Duodenal mucosa (tissue), 2 donors: ENCODE results near the gene ETS2.
A peak's percentile ranks its signal among the peaks of the same experiment; 100 is the strongest.
"Not testable (repeated sequence)": the region's sequence is repeated elsewhere in the genome, so short reads cannot be mapped to it uniquely, and the experiment has no call there.

ENCODE experiments used
- H3K27ac ChIP-seq: one replicate; pipeline ENCODE4 v1.7.0; 2013; ENCODE audit warnings: low read depth, low read length
- H3K27me3 ChIP-seq, 2 donors: one replicate each; pipeline ENCODE4 v1.7.0; 2013; ENCODE audit warnings: low read length in 2 of 2, control low read depth in 1 of 2; ENCODE audit not compliant: insufficient read depth in 2 of 2, control insufficient read depth in 1 of 2
- H3K36me3 ChIP-seq, 2 donors: one replicate each; pipeline ENCODE4 v1.7.0; 2013; ENCODE audit warnings: low read length in 2 of 2, control low read depth in 1 of 2; ENCODE audit not compliant: insufficient read depth in 2 of 2, control insufficient read depth in 1 of 2
- H3K4me1 ChIP-seq, 2 donors: one replicate each; pipeline ENCODE4 v1.7.0; 2013; ENCODE audit warnings: low read length in 2 of 2, control low read depth in 1 of 2; ENCODE audit not compliant: insufficient read depth in 2 of 2, control insufficient read depth in 1 of 2
- H3K4me3 ChIP-seq, 2 donors: one replicate each; pipeline ENCODE4 v1.7.0; 2013; ENCODE audit warnings: low read length in 2 of 2, low read depth in 1 of 2
- H3K9ac ChIP-seq, 2 donors: one replicate each; pipeline ENCODE4 v1.7.0; 2013; ENCODE audit warnings: low read length in 2 of 2, low read depth in 1 of 2
- H3K9me3 ChIP-seq, 2 donors: one replicate each; pipeline ENCODE4 v1.7.0; 2013; ENCODE audit warnings: low read length in 2 of 2, control low read depth in 1 of 2; ENCODE audit not compliant: control insufficient read depth in 1 of 2

ETS2 gene

GRCh38 chr21:38822778-38823238, 17.1 kb downstream of the ETS2 start:
- Histone ChIP-seq H3K9ac (no peak overlapping the region), H3K36me3 (peaks cover 57 to 71% of the 10 kb centered on the region in 2 donors)

GRCh38 chr21:38823737-38824123, 18.0 kb downstream of the ETS2 start:
- no peak overlapping the region for H3K4me3 ChIP-seq
- no peak overlapping the region for H3K9ac ChIP-seq
- no peaks in the 10 kb centered on the region for H3K27me3 ChIP-seq
- H3K36me3 ChIP-seq = peaks cover 47 to 62% of the 10 kb centered on the region in 2 donors
- H3K27ac ChIP-seq = peak overlapping the region; percentile 67
- H3K9me3 ChIP-seq = peaks cover 0 to 2% of the 10 kb centered on the region in 2 donors
- peaks cover 41 to 52% of the 10 kb centered on the region in 2 donors for H3K4me1 ChIP-seq

More at GRCh38 chr21:38822778-38823238, 17.1 kb downstream of the ETS2 start:
- Histone ChIP-seq H3K27ac (peak overlapping the region; percentile 60), H3K4me1 (peaks cover 51 to 60% of the 10 kb centered on the region in 2 donors), H3K4me3 (no peak overlapping the region), H3K9me3 (peaks cover 0 to 2% of the 10 kb centered on the region in 2 donors), H3K27me3 (no peaks in the 10 kb centered on the region)

GRCh38 chr21:38824124-38824822, 18.5 kb downstream of the ETS2 start:
- H3K36me3 ChIP-seq = peaks cover 42 to 56% of the 10 kb centered on the region in 2 donors
- peaks cover 36 to 47% of the 10 kb centered on the region in 2 donors for H3K4me1 ChIP-seq
- H3K27me3 ChIP-seq = no peaks in the 10 kb centered on the region
- peak overlapping the region in 1 of 2 donors; percentile 25 for H3K9ac ChIP-seq
- H3K9me3 ChIP-seq = peaks cover 0 to 2% of the 10 kb centered on the region in 2 donors
- H3K4me3 ChIP-seq = no peak overlapping the region
- peak overlapping the region; percentile 67 for H3K27ac ChIP-seq

- no peak overlapping the region for H3K9ac ChIP-seq
- H3K9me3 ChIP-seq = peaks cover 0 to 2% of the 10 kb centered on the region in 2 donors
- no peak overlapping the region for H3K27ac ChIP-seq
- peaks cover 27 to 37% of the 10 kb centered on the region in 2 donors for H3K4me1 ChIP-seq
- H3K36me3 ChIP-seq = peaks cover 32 to 46% of the 10 kb centered on the region in 2 donors
- no peaks in the 10 kb centered on the region for H3K27me3 ChIP-seq
- H3K4me3 ChIP-seq = no peak overlapping the region
Observed at GRCh38 chr21:38825269-38825668, 19.5 kb downstream of the ETS2 start.

- Histone ChIP-seq H3K36me3 (peaks cover 25 to 40% of the 10 kb centered on the region in 2 donors), H3K4me3 (no peak overlapping the region), H3K27ac (no peak overlapping the region), H3K9ac (no peak overlapping the region), H3K4me1 (peaks cover 20 to 34% of the 10 kb centered on the region in 2 donors), H3K27me3 (no peaks in the 10 kb centered on the region), H3K9me3 (peaks cover 0 to 2% of the 10 kb centered on the region in 2 donors)
Observed at GRCh38 chr21:38825921-38826320, 20.2 kb downstream of the ETS2 start.

GRCh38 chr21:38828111-38828510, 22.4 kb downstream of the ETS2 start:
- H3K27me3 ChIP-seq, H3K9me3 ChIP-seq, H3K27ac ChIP-seq, H3K9ac ChIP-seq, H3K4me3 ChIP-seq: not testable (repeated sequence)
- H3K4me1 ChIP-seq = peaks cover 12 to 18% of the 10 kb centered on the region in 2 donors
- H3K36me3 ChIP-seq = peaks cover 5 to 18% of the 10 kb centered on the region in 2 donors

GRCh38 chr21:38830671-38831525, 25.2 kb downstream of the ETS2 start:
- peaks cover 4 to 9% of the 10 kb centered on the region in 2 donors for H3K4me1 ChIP-seq
- H3K27me3 ChIP-seq = no peaks in the 10 kb centered on the region
- H3K36me3 ChIP-seq = no peaks in the 10 kb centered on the region
- no peak overlapping the region for H3K9ac ChIP-seq
- peaks cover 0 to 2% of the 10 kb centered on the region in 2 donors for H3K9me3 ChIP-seq
- no peak overlapping the region for H3K4me3 ChIP-seq
- no peak overlapping the region for H3K27ac ChIP-seq

GRCh38 chr21:38831526-38832467, 26.1 kb downstream of the ETS2 start:
- H3K27me3 ChIP-seq = no peaks in the 10 kb centered on the region
- H3K4me1 ChIP-seq = peaks cover 4 to 9% of the 10 kb centered on the region in 2 donors
- no peak overlapping the region for H3K27ac ChIP-seq
- no peaks in the 10 kb centered on the region for H3K36me3 ChIP-seq
- no peak overlapping the region for H3K9ac ChIP-seq
- H3K9me3 ChIP-seq = no peaks in the 10 kb centered on the region
- no peak overlapping the region for H3K4me3 ChIP-seq

GRCh38 chr21:38832664-38833063, 26.9 kb downstream of the ETS2 start:
- no peaks in the 10 kb centered on the region for H3K27me3 ChIP-seq
- H3K9ac ChIP-seq = no peak overlapping the region
- no peak overlapping the region for H3K4me3 ChIP-seq
- no peaks in the 10 kb centered on the region for H3K36me3 ChIP-seq
- peaks cover 4 to 9% of the 10 kb centered on the region in 2 donors for H3K4me1 ChIP-seq
- no peak overlapping the region for H3K27ac ChIP-seq
- H3K9me3 ChIP-seq = no peaks in the 10 kb centered on the region
